ENCODE measurements around the gene GTPBP1. TPM values are rescaled to one million over a fixed set of nuclear protein-coding genes. Genes with fewer than 3 reads are reported as not detected.

Gene GTPBP1
- polyA plus RNA-seq, 1 of the 3 experiments (the other 2 are of a cell fraction), result 15.2 TPM

DNA sequence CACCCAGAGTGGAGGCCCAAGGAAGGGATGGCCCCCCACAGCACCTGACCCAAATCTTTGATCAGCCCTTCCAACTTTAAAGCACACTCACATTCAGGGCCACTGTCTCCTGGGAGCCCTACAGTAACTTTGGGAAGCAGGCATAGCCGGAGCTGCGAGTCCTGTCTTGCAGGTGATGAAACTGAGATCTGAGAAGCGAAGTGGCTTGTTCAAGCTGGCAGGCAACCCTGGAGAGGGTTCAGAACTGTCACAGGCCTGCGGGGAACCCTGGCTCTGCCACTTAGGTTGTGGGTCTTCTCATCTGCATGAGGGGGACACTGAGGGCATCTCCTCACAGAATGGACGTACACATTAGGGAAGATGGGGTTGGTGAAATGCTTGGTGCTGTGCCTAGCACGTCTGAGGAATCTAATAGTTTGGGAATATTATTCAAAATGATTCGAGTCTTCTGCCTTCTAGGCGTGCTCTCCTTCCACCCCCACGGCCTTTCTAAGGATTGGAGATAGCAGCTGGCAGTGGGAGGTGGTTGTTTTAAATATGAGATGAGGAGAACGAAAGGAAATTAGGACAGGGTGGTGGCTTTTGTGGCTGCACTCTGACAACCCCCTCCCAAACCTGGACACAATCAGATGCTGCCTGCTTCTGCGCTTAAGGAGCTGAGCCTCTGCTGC is 68.9 kb downstream of the GTPBP1 start:
- Histone ChIP-seq H3K79me2 (ENCODE audit: insufficient read depth) (no peaks in the 10 kb centered on the region), H3K4me1 (ENCODE audit: control insufficient read depth in 1 of 2, insufficient read depth in 2 of 2, low read depth in 1 of 2, low read length in 1 of 2) (no peaks in the 10 kb centered on the region), H3K9me3 (no peaks in the 10 kb centered on the region), H3K36me3 (replicated peaks in 1 of 2; ENCODE audit: control insufficient read depth in 1 of 2, insufficient read depth in 2 of 2, low read length in 1 of 2) (no peaks in the 10 kb centered on the region), H3K9ac (no peak overlapping the region), H4K20me1 (ENCODE audit: insufficient read depth) (no peaks in the 10 kb centered on the region), H2AFZ (ENCODE audit: low read depth) (no peak overlapping the region), H3K4me3 (ENCODE audit: low read depth in 2 of 2, low read length in 1 of 2) (no peak overlapping the region), H3K4me2 (no peak overlapping the region), H3K27ac (ENCODE audit: low read depth in 2 of 2, low read length in 1 of 2) (no peak overlapping the region), H3K9me2 (no peaks in the 10 kb centered on the region), H3F3A (replicated peaks; ENCODE audit: insufficient read depth) (no peaks in the 10 kb centered on the region), H3K27me3 (ENCODE audit: insufficient read depth) (no peaks in the 10 kb centered on the region)
- no peak for DNase-seq
- WGBS (ENCODE audit: low lambda C conversion rate), result 65% methylated on average over 6 of the region's 11 CpGs
- ChIA-PET CTCF (no interaction called here), POLR2A (no interaction called here)
- TF ChIP-seq RCOR1 (IDR thresholded peaks at IDR 0.05; ENCODE audit: low read length) (no peak), SMC3 (IDR thresholded peaks at IDR 0.05; ENCODE audit: low read depth, low read length) (no peak), RAD21 (IDR thresholded peaks at IDR 0.05; ENCODE audit: low read length) (no peak), GABPA (IDR thresholded peaks at IDR 0.05; ENCODE audit: low read depth) (no peak), CHD2 (IDR thresholded peaks at IDR 0.05; ENCODE audit: low read length, partially characterized antibody) (no peak), NRF1 (IDR thresholded peaks at IDR 0.05; ENCODE audit: low read depth, low read length) (no peak), TEAD4 (IDR thresholded peaks at IDR 0.05; ENCODE audit: borderline replicate concordance, insufficient read depth) (no peak), RXRA (IDR thresholded peaks at IDR 0.05; ENCODE audit: borderline replicate concordance, low read depth) (no peak)
- TF ChIP-seq, protein P1, sequence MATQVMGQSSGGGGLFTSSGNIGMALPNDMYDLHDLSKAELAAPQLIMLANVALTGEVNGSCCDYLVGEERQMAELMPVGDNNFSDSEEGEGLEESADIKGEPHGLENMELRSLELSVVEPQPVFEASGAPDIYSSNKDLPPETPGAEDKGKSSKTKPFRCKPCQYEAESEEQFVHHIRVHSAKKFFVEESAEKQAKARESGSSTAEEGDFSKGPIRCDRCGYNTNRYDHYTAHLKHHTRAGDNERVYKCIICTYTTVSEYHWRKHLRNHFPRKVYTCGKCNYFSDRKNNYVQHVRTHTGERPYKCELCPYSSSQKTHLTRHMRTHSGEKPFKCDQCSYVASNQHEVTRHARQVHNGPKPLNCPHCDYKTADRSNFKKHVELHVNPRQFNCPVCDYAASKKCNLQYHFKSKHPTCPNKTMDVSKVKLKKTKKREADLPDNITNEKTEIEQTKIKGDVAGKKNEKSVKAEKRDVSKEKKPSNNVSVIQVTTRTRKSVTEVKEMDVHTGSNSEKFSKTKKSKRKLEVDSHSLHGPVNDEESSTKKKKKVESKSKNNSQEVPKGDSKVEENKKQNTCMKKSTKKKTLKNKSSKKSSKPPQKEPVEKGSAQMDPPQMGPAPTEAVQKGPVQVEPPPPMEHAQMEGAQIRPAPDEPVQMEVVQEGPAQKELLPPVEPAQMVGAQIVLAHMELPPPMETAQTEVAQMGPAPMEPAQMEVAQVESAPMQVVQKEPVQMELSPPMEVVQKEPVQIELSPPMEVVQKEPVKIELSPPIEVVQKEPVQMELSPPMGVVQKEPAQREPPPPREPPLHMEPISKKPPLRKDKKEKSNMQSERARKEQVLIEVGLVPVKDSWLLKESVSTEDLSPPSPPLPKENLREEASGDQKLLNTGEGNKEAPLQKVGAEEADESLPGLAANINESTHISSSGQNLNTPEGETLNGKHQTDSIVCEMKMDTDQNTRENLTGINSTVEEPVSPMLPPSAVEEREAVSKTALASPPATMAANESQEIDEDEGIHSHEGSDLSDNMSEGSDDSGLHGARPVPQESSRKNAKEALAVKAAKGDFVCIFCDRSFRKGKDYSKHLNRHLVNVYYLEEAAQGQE (IDR thresholded peaks at IDR 0.05; ENCODE audit: low read depth, low read length), result no peak
- TF ChIP-seq, protein P2, sequence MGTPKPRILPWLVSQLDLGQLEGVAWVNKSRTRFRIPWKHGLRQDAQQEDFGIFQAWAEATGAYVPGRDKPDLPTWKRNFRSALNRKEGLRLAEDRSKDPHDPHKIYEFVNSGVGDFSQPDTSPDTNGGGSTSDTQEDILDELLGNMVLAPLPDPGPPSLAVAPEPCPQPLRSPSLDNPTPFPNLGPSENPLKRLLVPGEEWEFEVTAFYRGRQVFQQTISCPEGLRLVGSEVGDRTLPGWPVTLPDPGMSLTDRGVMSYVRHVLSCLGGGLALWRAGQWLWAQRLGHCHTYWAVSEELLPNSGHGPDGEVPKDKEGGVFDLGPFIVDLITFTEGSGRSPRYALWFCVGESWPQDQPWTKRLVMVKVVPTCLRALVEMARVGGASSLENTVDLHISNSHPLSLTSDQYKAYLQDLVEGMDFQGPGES (IDR thresholded peaks at IDR 0.05; ENCODE audit: low read depth, low read length), result no peak
- TF ChIP-seq, protein P3, sequence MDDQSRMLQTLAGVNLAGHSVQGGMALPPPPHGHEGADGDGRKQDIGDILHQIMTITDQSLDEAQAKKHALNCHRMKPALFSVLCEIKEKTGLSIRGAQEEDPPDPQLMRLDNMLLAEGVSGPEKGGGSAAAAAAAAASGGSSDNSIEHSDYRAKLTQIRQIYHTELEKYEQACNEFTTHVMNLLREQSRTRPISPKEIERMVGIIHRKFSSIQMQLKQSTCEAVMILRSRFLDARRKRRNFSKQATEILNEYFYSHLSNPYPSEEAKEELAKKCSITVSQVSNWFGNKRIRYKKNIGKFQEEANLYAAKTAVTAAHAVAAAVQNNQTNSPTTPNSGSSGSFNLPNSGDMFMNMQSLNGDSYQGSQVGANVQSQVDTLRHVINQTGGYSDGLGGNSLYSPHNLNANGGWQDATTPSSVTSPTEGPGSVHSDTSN (IDR thresholded peaks at IDR 0.05), result no peak
- TF ChIP-seq, protein P4, sequence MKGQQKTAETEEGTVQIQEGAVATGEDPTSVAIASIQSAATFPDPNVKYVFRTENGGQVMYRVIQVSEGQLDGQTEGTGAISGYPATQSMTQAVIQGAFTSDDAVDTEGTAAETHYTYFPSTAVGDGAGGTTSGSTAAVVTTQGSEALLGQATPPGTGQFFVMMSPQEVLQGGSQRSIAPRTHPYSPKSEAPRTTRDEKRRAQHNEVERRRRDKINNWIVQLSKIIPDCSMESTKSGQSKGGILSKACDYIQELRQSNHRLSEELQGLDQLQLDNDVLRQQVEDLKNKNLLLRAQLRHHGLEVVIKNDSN (IDR thresholded peaks at IDR 0.05; ENCODE audit: borderline replicate concordance, low read depth), result no peak
